HG03025 (cell line): ENCODE data around the gene LGR6.

Experiments
- ATAC-seq: cut with Tn5 transposase; IDR thresholded peaks from one replicate; pipeline ENCODE4 v1.9.1; 2021; ENCODE audit warnings: mild to moderate bottlenecking, moderate library complexity; ENCODE audit not compliant: unreplicated experiment, low FRiP score

LGR6 gene

GRCh38 chr1:202365092-202365815 lies 171.7 kb downstream of the LGR6 start:
- no peak for ATAC-seq

DNA sequence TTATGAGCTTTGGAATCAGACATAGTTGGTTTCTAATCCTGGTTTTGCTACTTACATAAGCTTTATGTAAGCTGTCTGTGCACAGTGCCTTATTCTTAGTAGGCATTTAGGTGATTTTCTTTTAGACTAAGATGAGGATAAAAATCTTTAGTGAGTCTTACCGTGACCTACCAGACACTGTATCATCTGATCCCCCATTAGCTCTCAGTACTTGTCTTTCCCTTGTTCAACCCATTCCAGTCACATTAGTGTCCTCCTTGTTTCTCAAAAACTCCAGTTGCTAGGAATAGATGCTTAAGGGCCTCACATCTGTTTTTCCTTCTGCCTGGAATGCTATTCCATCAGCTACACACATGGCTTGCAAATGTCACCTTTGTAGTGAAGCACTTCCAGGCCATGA lies 173.7 kb downstream of the LGR6 start:
- ATAC-seq, result no peak
